GM12891 (cell line): ENCODE results near the gene CFAP97.

Experiments used
- PAX5 ChIP-seq: IDR thresholded peaks from 2 replicates; pipeline ENCODE4 v1.6.1; 2011; ENCODE audit warnings: low read length, moderate library complexity, mild to moderate bottlenecking; ENCODE audit not compliant: insufficient read depth, severe bottlenecking
- POLR2A ChIP-seq: IDR thresholded peaks from 2 replicates; pipeline ENCODE4 v1.6.1; 2011; ENCODE audit warnings: low read depth, low read length, control low read depth
- POLR2AphosphoS5 ChIP-seq: IDR thresholded peaks from 2 replicates; pipeline ENCODE4 v1.6.1; 2011; ENCODE audit warnings: low read depth, low read length, control low read depth
- POU2F2 ChIP-seq: IDR thresholded peaks from 2 replicates; pipeline ENCODE4 v1.6.1; 2011; ENCODE audit warnings: low read depth, mild to moderate bottlenecking, control low read depth, low read length, moderate library complexity
- SPI1 ChIP-seq: IDR thresholded peaks from 2 replicates; pipeline ENCODE4 v1.6.1; 2011; ENCODE audit warnings: low read depth, low read length, control low read depth
- TAF1 ChIP-seq: IDR thresholded peaks from 2 replicates; pipeline ENCODE4 v1.6.1; 2011; ENCODE audit warnings: low read depth, low read length, control low read depth

DNA sequence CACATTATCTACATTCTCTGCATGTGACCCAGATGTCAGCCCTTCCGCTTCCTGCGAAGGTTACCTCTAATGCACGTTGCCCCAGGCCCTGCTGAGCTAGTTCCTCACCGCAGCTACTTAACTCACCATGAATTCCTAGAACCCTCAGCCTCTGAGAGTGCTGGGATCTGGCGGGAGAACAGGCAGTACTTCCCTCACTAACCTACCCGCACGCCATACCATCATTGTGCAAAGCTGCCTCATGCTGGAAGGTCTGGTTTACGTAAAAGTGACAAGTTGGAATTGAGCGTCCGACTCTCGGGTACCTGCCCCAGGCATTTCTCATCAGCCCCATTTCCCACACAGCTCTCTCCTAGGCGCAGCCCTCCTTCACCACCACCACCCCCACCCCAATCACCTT is 54.4 kb downstream of the CFAP97 start:
- no peak; the same call in 1 of the 2 replicates for TF ChIP-seq POLR2A
- no peak for TF ChIP-seq POLR2AphosphoS5
- no peak for TF ChIP-seq PAX5
- TF ChIP-seq TAF1 = no peak
- no peak for TF ChIP-seq SPI1
- TF ChIP-seq POU2F2 = no peak
